Measurements from ENCODE around the gene AFF3. TPM values are rescaled to one million over a fixed set of nuclear protein-coding genes. Genes with fewer than 3 reads are reported as not detected.

Gene AFF3
- total RNA-seq, 2 donors from 2014 or later, result 20.8 to 22.8 TPM

GRCh38 chr2:99636144-99637034 is 506.0 kb downstream of the AFF3 start:
- ATAC-seq (peak; percentile 84 to 94), DNase-seq (peak; percentile 89)
- intact Hi-C loops (cut with DNase I), result no loop called here

GRCh38 chr2:99635710-99636109 is 506.7 kb downstream of the AFF3 start:
- ATAC-seq, result no peak

GRCh38 chr2:99634234-99634633 is 508.2 kb downstream of the AFF3 start:
- ATAC-seq (no peak), DNase-seq (no peak)
- intact Hi-C loops (cut with DNase I), result no loop called here

More at GRCh38 chr2:99635710-99636109, 506.7 kb downstream of the AFF3 start:
- DNase-seq, result no peak
- intact Hi-C loops (cut with DNase I), result no loop called here

GRCh38 chr2:99631700-99632099 is 510.7 kb downstream of the AFF3 start:
- no peak for DNase-seq
- ATAC-seq, result no peak
- intact Hi-C loops (cut with DNase I), result no loop called here

GRCh38 chr2:99629320-99629719 is 513.1 kb downstream of the AFF3 start:
- ATAC-seq (no peak), DNase-seq (no peak)
- intact Hi-C loops (cut with DNase I), result no loop called here

- no peak for DNase-seq
- no peak for ATAC-seq
- intact Hi-C loops (cut with DNase I), result no loop called here
These were observed 516.2 kb downstream of the AFF3 start for GRCh38 chr2:99626158-99626557.

- intact Hi-C loops (cut with DNase I), result no loop called here
- DNase-seq (peak; percentile 51), ATAC-seq (peak; percentile 78 to 85)
These were observed 517.7 kb downstream of the AFF3 start for GRCh38 chr2:99624677-99625076.

- DNase-seq (no peak), ATAC-seq (no peak)
- intact Hi-C loops (cut with DNase I), result no loop called here
These were observed 518.8 kb downstream of the AFF3 start for GRCh38 chr2:99623613-99624012.

GRCh38 chr2:99623035-99623434 is 519.4 kb downstream of the AFF3 start:
- ATAC-seq, result no peak
- intact Hi-C loops (cut with DNase I), result no loop called here

GRCh38 chr2:99622534-99622933 is 519.9 kb downstream of the AFF3 start:
- no peak for DNase-seq
- no peak for ATAC-seq
- intact Hi-C loops (cut with DNase I), result no loop called here

More at GRCh38 chr2:99623035-99623434, 519.4 kb downstream of the AFF3 start:
- DNase-seq, result no peak

- no peak for ATAC-seq
- intact Hi-C loops (cut with DNase I), result no loop called here
- no peak for DNase-seq
These were observed 520.6 kb downstream of the AFF3 start for GRCh38 chr2:99621774-99622173.

- ATAC-seq (peak in 1 of 2 donors; percentile 76), DNase-seq (no peak)
- intact Hi-C loops (cut with DNase I), result no loop called here
These were observed 521.3 kb downstream of the AFF3 start for GRCh38 chr2:99621106-99621505.

GRCh38 chr2:99619151-99619550 is 523.2 kb downstream of the AFF3 start:
- no peak for DNase-seq
- ATAC-seq, result peak; percentile 17 to 40
- intact Hi-C loops (cut with DNase I), result no loop called here

GRCh38 chr2:99618579-99619097 is 523.8 kb downstream of the AFF3 start:
- intact Hi-C loops (cut with DNase I), result no loop called here
- DNase-seq, result no peak
- ATAC-seq, result peak in 1 of 2 donors; percentile 38

- intact Hi-C loops (cut with DNase I), result no loop called here
- DNase-seq (no peak), ATAC-seq (no peak)
These were observed 524.6 kb downstream of the AFF3 start for GRCh38 chr2:99617811-99618210.

- ATAC-seq (no peak), DNase-seq (no peak)
- intact Hi-C loops (cut with DNase I), result no loop called here
These were observed 527.1 kb downstream of the AFF3 start for GRCh38 chr2:99615247-99615771.

GRCh38 chr2:99613980-99614379 is 528.4 kb downstream of the AFF3 start:
- intact Hi-C loops (cut with DNase I), result no loop called here
- ATAC-seq (no peak), DNase-seq (no peak)

- ATAC-seq, result no peak
- no peak for DNase-seq
- intact Hi-C loops (cut with DNase I), result no loop called here
These were observed 530.6 kb downstream of the AFF3 start for GRCh38 chr2:99611786-99612185.

- no peak for ATAC-seq
- no peak for DNase-seq
- intact Hi-C loops (cut with DNase I), result no loop called here
These were observed 531.4 kb downstream of the AFF3 start for GRCh38 chr2:99611034-99611433.

GRCh38 chr2:99609851-99610381 is 532.5 kb downstream of the AFF3 start:
- intact Hi-C loops (cut with DNase I), result no loop called here
- DNase-seq (no peak), ATAC-seq (no peak)
